OCI-LY7 (cell line): ENCODE data around the gene CAPZA2. TPM values are rescaled to one million over a fixed set of nuclear protein-coding genes. Genes with fewer than 3 reads are reported as not detected.

ENCODE experiments used
- BruUV-seq: library from RNA; stranded (reverse); fragments of 400-500 nt; replicated peaks from 2 replicates; lab custom pipeline; 2021; lab: Mats Ljungman, UMichigan
- CTCF ChIA-PET: fragments of 300-600 bp; sonication (Branson Sonifier 250); formaldehyde crosslinking; loops from one replicate; lab custom pipeline; 2022; ENCODE audit warnings: antibody characterized with exemption; ENCODE audit not compliant: unreplicated experiment; lab: Charles Lee
- POLR2A ChIA-PET: fragments of 300-600 bp; sonication (Branson Sonifier 250); formaldehyde crosslinking; loops from one replicate; lab custom pipeline; 2022; ENCODE audit warnings: antibody characterized with exemption; lab: Charles Lee
- DNase-seq: peaks from one replicate; pipeline ENCODE4 v3.0.0-alpha.2; 2015; ENCODE audit warnings: low spot score
- H2AFZ ChIP-seq: fragments of 200-600 bp; sonication (generic), shearing (Covaris generic); 2 replicates; pipeline ENCODE4 v1.6.1; 2014; ENCODE audit warnings: mild to moderate bottlenecking, antibody characterized with exemption, low read length, moderate library complexity
- H3K27ac ChIP-seq: fragments of 200-600 bp; sonication (generic); 2 replicates; pipeline ENCODE4 v1.5.1; 2014; ENCODE audit warnings: mixed run types, low read depth, mild to moderate bottlenecking, moderate library complexity, low read length, inconsistent platforms; ENCODE audit not compliant: poor library complexity, severe bottlenecking
- H3K36me3 ChIP-seq: fragments of 200-600 bp; sonication (generic); 2 replicates; pipeline ENCODE4 v1.6.1; 2014; ENCODE audit warnings: mild to moderate bottlenecking, antibody characterized with exemption, low read length, moderate library complexity, mixed read lengths; ENCODE audit not compliant: insufficient read depth
- H3K4me1 ChIP-seq: fragments of 200-600 bp; sonication (generic); 2 replicates; pipeline ENCODE4 v1.5.1; 2014; ENCODE audit warnings: mild to moderate bottlenecking, low read length; ENCODE audit not compliant: insufficient read depth, poor library complexity, severe bottlenecking
- H3K4me2 ChIP-seq: fragments of 200-600 bp; sonication (generic); 2 replicates; pipeline ENCODE4 v1.6.1; 2014; ENCODE audit warnings: mild to moderate bottlenecking, low read length
- H3K4me3 ChIP-seq: fragments of 200-600 bp; sonication (generic); 2 replicates; pipeline ENCODE4 v1.5.1; 2014; ENCODE audit warnings: mild to moderate bottlenecking, low read depth, low read length; ENCODE audit not compliant: poor library complexity, severe bottlenecking
- H3K79me2 ChIP-seq: fragments of 200-600 bp; sonication (generic); 2 replicates; pipeline ENCODE4 v1.6.1; 2016; ENCODE audit warnings: low read depth, mild to moderate bottlenecking, low read length, moderate library complexity, mixed read lengths; ENCODE audit not compliant: insufficient read depth
- H3K9me2 ChIP-seq: fragments of 200-600 bp; sonication (generic); 2 replicates; pipeline ENCODE4 v1.6.1; 2016; ENCODE audit warnings: mild to moderate bottlenecking, low read length, mixed read lengths; ENCODE audit not compliant: insufficient read depth
- H3K9me3 ChIP-seq: fragments of 200-600 bp; sonication (generic); 2 replicates; pipeline ENCODE4 v1.6.1; 2014; ENCODE audit warnings: mild to moderate bottlenecking, mixed run types, low read length, mixed read lengths
- H4K20me1 ChIP-seq: fragments of 200-600 bp; sonication (generic); 2 replicates; pipeline ENCODE4 v1.6.1; 2014; ENCODE audit warnings: mild to moderate bottlenecking, antibody characterized with exemption, low read length, moderate library complexity, mixed read lengths; ENCODE audit not compliant: insufficient read depth
- EZH2phosphoT487 ChIP-seq: fragments of 200-600 bp; sonication (generic); IDR thresholded peaks from 2 replicates; pipeline ENCODE4 v1.6.1; 2018; ENCODE audit warnings: low read depth, borderline replicate concordance, mild to moderate bottlenecking, mixed run types, antibody characterized with exemption, low read length, moderate library complexity, mixed read lengths
- intact Hi-C: fragments of 100-400 bp; cut with micrococcal nuclease; formaldehyde crosslinking; loops from one replicate; pipeline ENCODE4 v1.10.0; 2022; ENCODE audit not compliant: unreplicated experiment
- total RNA-seq, 2 experiments: library from RNA; depleted of rRNA in 1 of 2; stranded (reverse); fragments of >200 nt in 1 of 2; shearing (Covaris generic) in 1 of 2; gene quantifications; 2 replicates each; pipeline ENCODE4 v1.2.3, GENCODE V29; 2014 to 2022
- TF ChIP-seq, protein P1 (sequence below): fragments of 200-600 bp; sonication (generic); conservative IDR thresholded peaks from 2 replicates; pipeline ENCODE4 v1.5.1; 2014; ENCODE audit warnings: mild to moderate bottlenecking, antibody characterized with exemption, low read length, moderate library complexity, mixed read lengths

The CAPZA2 gene
- total RNA-seq, 2 experiments from 2014 or later, result 53.3 to 103 TPM

DNA sequence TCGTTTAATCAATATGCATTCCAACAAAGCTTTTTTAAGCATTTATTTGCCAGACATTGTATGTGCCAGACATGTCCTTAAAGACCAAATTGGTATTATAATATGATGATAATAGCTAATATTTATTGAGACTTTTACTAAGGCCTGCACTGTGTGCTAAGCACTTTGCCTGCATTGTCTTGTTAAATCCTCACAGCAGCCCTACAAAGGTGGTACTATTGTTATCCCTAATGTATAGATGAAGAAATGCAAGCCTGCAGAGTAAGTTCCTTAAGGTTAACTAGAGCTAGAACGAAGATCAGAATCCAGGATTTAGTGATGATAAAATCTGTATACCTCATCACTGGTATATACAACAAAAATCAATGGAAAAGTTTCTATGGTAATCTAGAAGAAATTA, 5.3 kb upstream of the CAPZA2 start:
- CTCF ChIA-PET, result no interaction called here
- Histone ChIP-seq H3K4me1 (peaks cover 4% of the 10 kb centered on the region), H3K4me3 (no peak overlapping the region), H2AFZ (no peak overlapping the region), H3K27ac (no peak overlapping the region), H3K36me3 (no peaks in the 10 kb centered on the region), H3K9me3 (no peaks in the 10 kb centered on the region), H4K20me1 (no peaks in the 10 kb centered on the region; the same call in 1 of the 2 replicates), H3K9me2 (no peaks in the 10 kb centered on the region), H3K79me2 (no peaks in the 10 kb centered on the region), H3K4me2 (no peak overlapping the region)
- POLR2A ChIA-PET, result interaction anchor here (0.6 kb wide), 1 partner anchor 207 kb away, joined by 3 read pairs; no protein-coding TSS in a partner anchor
- TF ChIP-seq, protein P1, sequence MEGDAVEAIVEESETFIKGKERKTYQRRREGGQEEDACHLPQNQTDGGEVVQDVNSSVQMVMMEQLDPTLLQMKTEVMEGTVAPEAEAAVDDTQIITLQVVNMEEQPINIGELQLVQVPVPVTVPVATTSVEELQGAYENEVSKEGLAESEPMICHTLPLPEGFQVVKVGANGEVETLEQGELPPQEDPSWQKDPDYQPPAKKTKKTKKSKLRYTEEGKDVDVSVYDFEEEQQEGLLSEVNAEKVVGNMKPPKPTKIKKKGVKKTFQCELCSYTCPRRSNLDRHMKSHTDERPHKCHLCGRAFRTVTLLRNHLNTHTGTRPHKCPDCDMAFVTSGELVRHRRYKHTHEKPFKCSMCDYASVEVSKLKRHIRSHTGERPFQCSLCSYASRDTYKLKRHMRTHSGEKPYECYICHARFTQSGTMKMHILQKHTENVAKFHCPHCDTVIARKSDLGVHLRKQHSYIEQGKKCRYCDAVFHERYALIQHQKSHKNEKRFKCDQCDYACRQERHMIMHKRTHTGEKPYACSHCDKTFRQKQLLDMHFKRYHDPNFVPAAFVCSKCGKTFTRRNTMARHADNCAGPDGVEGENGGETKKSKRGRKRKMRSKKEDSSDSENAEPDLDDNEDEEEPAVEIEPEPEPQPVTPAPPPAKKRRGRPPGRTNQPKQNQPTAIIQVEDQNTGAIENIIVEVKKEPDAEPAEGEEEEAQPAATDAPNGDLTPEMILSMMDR, result no peak
- TF ChIP-seq EZH2phosphoT487, result no peak
- intact Hi-C loops, result no loop called here
- DNase-seq, result no peak
- BruUV-seq, result no TSS peak

DNA sequence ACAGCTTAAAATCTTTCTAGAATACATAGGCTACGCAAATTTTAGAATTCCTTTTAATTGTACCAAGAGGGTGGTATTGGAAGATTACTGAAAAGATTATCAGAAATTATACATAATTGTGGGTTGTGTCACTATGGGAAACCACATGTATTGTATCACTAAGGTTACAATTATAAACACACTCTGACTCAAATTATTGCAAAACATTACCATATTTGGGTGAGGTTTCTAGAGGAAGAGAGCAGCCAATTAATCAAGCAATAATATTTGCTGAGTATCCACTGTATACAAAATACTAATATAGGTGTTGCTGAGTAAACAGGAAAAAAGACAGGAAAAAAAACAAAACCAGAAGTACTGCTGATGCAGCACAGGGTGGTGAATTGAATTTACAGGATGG, 3.1 kb upstream of the CAPZA2 start:
- DNase-seq, result no peak
- Histone ChIP-seq H3K4me1 (peaks cover 11% of the 10 kb centered on the region), H2AFZ (no peak overlapping the region), H3K4me2 (no peak overlapping the region), H4K20me1 (peaks cover 11% of the 10 kb centered on the region), H3K36me3 (no peaks in the 10 kb centered on the region), H3K9me2 (no peaks in the 10 kb centered on the region), H3K9me3 (no peaks in the 10 kb centered on the region), H3K79me2 (peaks cover 15% of the 10 kb centered on the region), H3K4me3 (no peak overlapping the region), H3K27ac (no peak overlapping the region)
- ChIA-PET POLR2A (interaction anchor here (0.6 to 1.1 kb wide), 2 partner anchors 10 to 35 kb away, joined by 3 to 4 read pairs; no protein-coding TSS in a partner anchor), CTCF (no interaction called here)
- TF ChIP-seq, protein P1, result no peak
- no peak for TF ChIP-seq EZH2phosphoT487
- no TSS peak for BruUV-seq
- intact Hi-C loops, result no loop called here

DNA sequence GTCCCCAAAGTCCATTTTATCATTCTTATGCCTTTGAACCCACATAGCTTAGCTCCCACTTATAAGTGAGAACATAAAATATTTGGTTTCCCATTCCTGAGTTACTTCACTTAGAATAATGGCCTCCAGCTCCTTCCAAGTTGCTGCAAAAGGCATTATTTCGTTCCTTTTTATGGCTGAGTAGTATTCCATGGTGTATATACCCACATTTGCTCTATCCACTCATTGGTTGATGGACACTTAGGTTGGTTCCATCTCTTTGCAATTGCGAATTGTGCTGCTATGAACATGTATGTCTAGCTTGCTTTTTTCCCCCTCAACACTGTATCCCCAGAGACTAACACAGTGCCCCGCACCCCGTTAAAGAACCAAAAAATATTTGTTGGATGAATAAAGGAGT, 670 bp upstream of the CAPZA2 start:
- TF ChIP-seq, protein P1, result no peak
- TF ChIP-seq EZH2phosphoT487, result no peak
- Histone ChIP-seq H3K79me2 (peaks cover 39% of the 10 kb centered on the region), H3K4me3 (peak overlapping the region; percentile 19), H3K27ac (no peak overlapping the region), H4K20me1 (peaks cover 16% of the 10 kb centered on the region), H3K4me1 (peaks cover 11% of the 10 kb centered on the region), H3K36me3 (no peaks in the 10 kb centered on the region), H3K9me3 (no peaks in the 10 kb centered on the region), H3K4me2 (peak overlapping the region; percentile 50), H2AFZ (peak overlapping the region; percentile 98), H3K9me2 (no peaks in the 10 kb centered on the region)
- POLR2A ChIA-PET, result interaction anchor here (0.5 to 1.4 kb wide), 4 partner anchors 68 to 255 kb away, joined by 3 to 4 read pairs (median 4); partner anchors contain the start of gene ST7
- CTCF ChIA-PET, result no interaction called here
- intact Hi-C loops, result loop anchor here (1.0 to 10.0 kb wide), 2 partner anchors 92 to 1323 kb away; partner anchors contain the start of genes LSM8 and ST7
- no peak for DNase-seq
- no TSS peak for BruUV-seq
